Measurements from ENCODE around the gene FILIP1L.

- TF ChIP-seq GATA2 (IDR thresholded peaks at IDR 0.05; ENCODE audit: low read depth, low read length), result no peak
- no peak for TF ChIP-seq GATA3 (IDR thresholded peaks at IDR 0.05; ENCODE audit: low read depth, low read length)
These were observed 144.1 kb downstream of the FILIP1L start for GRCh38 chr3:99970198-99970597.

All from SH-SY5Y (cell line).